Body of pancreas (tissue), 4 donors: ENCODE results near the gene CSMD2. TPM values are rescaled to one million over a fixed set of nuclear protein-coding genes. Genes with fewer than 3 reads are reported as not detected.
"Not testable (repeated sequence)": the region's sequence is repeated elsewhere in the genome, so short reads cannot be mapped to it uniquely, and the experiment has no call there.

ENCODE experiments used
- ATAC-seq: fragments of 150-250 bp; one replicate; pipeline ENCODE4 v1.9.1; 2016
- DNase-seq, 4 donors: peaks; one replicate each; pipeline ENCODE4 v3.0.0-alpha.2; 2019
- H3K27ac ChIP-seq, 4 donors: fragments of 200-600 bp; sonication (generic); 1 replicate in 3 of 4; 2 replicates in 1 of 4; pipeline versions ENCODE4 v1.5.1 to v1.6.1; 2016 to 2019; ENCODE audit warnings: mild to moderate bottlenecking in 1 of 4, mixed read lengths in 1 of 4, moderate library complexity in 1 of 4
- H3K27me3 ChIP-seq, 2 donors: fragments of 200-600 bp; sonication (generic); one replicate each; pipeline ENCODE4 v1.6.0; 2016; ENCODE audit warnings: mild to moderate bottlenecking in 1 of 2
- H3K36me3 ChIP-seq, 2 donors: fragments of 200-600 bp; sonication (generic); replicated peaks in 1 of 2; 2 replicates each; pipeline ENCODE4 v1.5.1; 2016; ENCODE audit warnings: low read depth in 2 of 2; ENCODE audit not compliant: insufficient read depth in 1 of 2
- H3K4me1 ChIP-seq: fragments of 200-600 bp; sonication (generic); one replicate; pipeline ENCODE4 v1.6.0; 2016
- H3K4me3 ChIP-seq, 2 donors: fragments of 200-600 bp; sonication (generic); 1 replicate in 1 of 2; 2 replicates in 1 of 2; pipeline ENCODE4 v1.5.1; 2016 to 2019
- H3K9me3 ChIP-seq, 3 donors: fragments of 200-600 bp; sonication (generic); 1 replicate in 2 of 3; 2 replicates in 1 of 3; pipeline ENCODE4 v1.5.1; 2016
- CTCF ChIP-seq, 7 experiments: fragments of 450-650 bp in 4 of 7; fragments of 200-600 bp in 3 of 7; sonication (generic) in 3 of 7; IDR thresholded peaks; one replicate each; pipeline ENCODE4 v1.5.1; 2016 to 2019; ENCODE audit warnings: antibody characterized with exemption in 7 of 7
- POLR2A ChIP-seq, 3 donors: fragments of 450-650 bp; IDR thresholded peaks; one replicate each; pipeline ENCODE4 v1.6.1; 2016; ENCODE audit warnings: antibody characterized with exemption in 3 of 3, mild to moderate bottlenecking in 2 of 3
- WGBS, 2 donors: methylation state at CpG; one replicate each; pipeline ENCODE4 v1.1.5; 2017; 5-methylcytosine and 5-hydroxymethylcytosine counted together
- intact Hi-C: fragments of 100-400 bp; cut with DNase I; formaldehyde crosslinking; loops from one replicate; pipeline ENCODE4 v1.15.1; 2023
- total RNA-seq, 2 donors: library from RNA; depleted of rRNA; stranded (reverse); fragments of >200 nt; gene quantifications; one replicate each; pipeline ENCODE4 v1.1.0, GENCODE V29; 2016

The CSMD2 gene
- total RNA-seq, 2 donors from 2014 or later: 0.26 to 0.33 TPM

- Histone ChIP-seq H3K9me3 (peaks cover 0 to 8% (median 0%) of the 10 kb centered on the region in 3 donors), H3K36me3 (no peaks in the 10 kb centered on the region), H3K27ac (no peak overlapping the region), H3K4me3 (no peak overlapping the region), H3K4me1 (no peaks in the 10 kb centered on the region), H3K27me3 (no peaks in the 10 kb centered on the region)
- DNase-seq (no peak), ATAC-seq (no peak)
- 49 to 51% methylated on average over 3 of the region's 3 CpGs for WGBS, 2 donors
- intact Hi-C loops: no loop called here
- no peak for TF ChIP-seq CTCF (IDR thresholded peaks at IDR 0.05)
- TF ChIP-seq POLR2A (IDR thresholded peaks at IDR 0.05): no peak
Observed at GRCh38 chr1:34192621-34193020, 27.6 kb upstream of the CSMD2 start.

- H3K27me3 ChIP-seq: no peaks in the 10 kb centered on the region
- intact Hi-C loops: no loop called here
- 68 to 71% methylated on average over 1 to 2 of the region's 2 CpGs for WGBS, 2 donors
Observed at GRCh38 chr1:34190692-34191091, 25.7 kb upstream of the CSMD2 start.

GRCh38 chr1:34188985-34189384 is 24.0 kb upstream of the CSMD2 start:
- no peaks in the 10 kb centered on the region for H3K4me1 ChIP-seq
- 56 to 62% methylated on average over 4 of the region's 4 CpGs for WGBS, 2 donors
- TF ChIP-seq POLR2A (IDR thresholded peaks at IDR 0.05): no peak
- TF ChIP-seq CTCF (IDR thresholded peaks at IDR 0.05): no peak
- peaks cover 0 to 8% (median 0%) of the 10 kb centered on the region in 3 donors for H3K9me3 ChIP-seq
- no peaks in the 10 kb centered on the region for H3K27me3 ChIP-seq
- no peaks in the 10 kb centered on the region for H3K36me3 ChIP-seq
- DNase-seq (no peak), ATAC-seq (no peak)
- no peak overlapping the region for H3K4me3 ChIP-seq
- no peak overlapping the region for H3K27ac ChIP-seq
- intact Hi-C loops: no loop called here

More at GRCh38 chr1:34190692-34191091, 25.7 kb upstream of the CSMD2 start:
- Histone ChIP-seq H3K36me3 (no peaks in the 10 kb centered on the region), H3K9me3 (peaks cover 0 to 8% (median 0%) of the 10 kb centered on the region in 3 donors), H3K4me1 (no peaks in the 10 kb centered on the region), H3K4me3 (no peak overlapping the region), H3K27ac (no peak overlapping the region)
- TF ChIP-seq POLR2A (IDR thresholded peaks at IDR 0.05): no peak
- TF ChIP-seq CTCF (IDR thresholded peaks at IDR 0.05): no peak
- DNase-seq (no peak), ATAC-seq (no peak)

- TF ChIP-seq POLR2A (IDR thresholded peaks at IDR 0.05) (no peak), CTCF (IDR thresholded peaks at IDR 0.05) (no peak)
- peaks cover 0 to 8% (median 0%) of the 10 kb centered on the region in 3 donors for H3K9me3 ChIP-seq
- DNase-seq: no peak
- no peak overlapping the region for H3K4me3 ChIP-seq
- intact Hi-C loops: no loop called here
- no peak for ATAC-seq
- no peaks in the 10 kb centered on the region for H3K36me3 ChIP-seq
- 9 to 12% methylated on average over 8 of the region's 8 CpGs for WGBS, 2 donors
- H3K27ac ChIP-seq: no peak overlapping the region
- no peaks in the 10 kb centered on the region for H3K27me3 ChIP-seq
- no peaks in the 10 kb centered on the region for H3K4me1 ChIP-seq
Observed at GRCh38 chr1:34188418-34188817, 23.4 kb upstream of the CSMD2 start.

GRCh38 chr1:34186741-34187494 is 21.9 kb upstream of the CSMD2 start:
- DNase-seq: no peak
- TF ChIP-seq POLR2A (IDR thresholded peaks at IDR 0.05) (no peak), CTCF (IDR thresholded peaks at IDR 0.05) (no peak)
- intact Hi-C loops: no loop called here

GRCh38 chr1:34183381-34183780 is 18.4 kb upstream of the CSMD2 start:
- H3K36me3 ChIP-seq, ATAC-seq, H3K27me3 ChIP-seq, H3K9me3 ChIP-seq, intact Hi-C loops, H3K27ac ChIP-seq, DNase-seq, H3K4me1 ChIP-seq, H3K4me3 ChIP-seq: not testable (repeated sequence)
- WGBS, 2 donors: 61 to 81% methylated on average over 4 of the region's 4 CpGs

More at GRCh38 chr1:34186741-34187494, 21.9 kb upstream of the CSMD2 start:
- Histone ChIP-seq H3K27me3 (no peaks in the 10 kb centered on the region), H3K4me1 (no peaks in the 10 kb centered on the region), H3K4me3 (no peak overlapping the region), H3K9me3 (peaks cover 0 to 8% (median 0%) of the 10 kb centered on the region in 3 donors), H3K27ac (no peak overlapping the region), H3K36me3 (no peaks in the 10 kb centered on the region)
- 58 to 60% methylated on average over 12 of the region's 12 CpGs for WGBS, 2 donors
- no peak for ATAC-seq
